Glutamatergic neuron (in vitro differentiated cells): ENCODE results near the gene CNRIP1. TPM values are rescaled to one million over a fixed set of nuclear protein-coding genes. Genes with fewer than 3 reads are reported as not detected.

Experiments
- DNase-seq: peaks from one replicate; pipeline ENCODE4 v3.0.0; 2022
- H3K27ac Mint-ChIP-seq: one replicate; pipeline ENCODE4 v1.8.0; 2020; ENCODE audit warnings: mild to moderate bottlenecking, mixed read lengths, inconsistent platforms; ENCODE audit not compliant: unreplicated experiment
- H3K27me3 Mint-ChIP-seq: one replicate; pipeline ENCODE4 v1.8.0; 2020; ENCODE audit warnings: mild to moderate bottlenecking, moderate library complexity, mixed read lengths, inconsistent platforms; ENCODE audit not compliant: unreplicated experiment
- H3K36me3 Mint-ChIP-seq: one replicate; pipeline ENCODE4 v1.8.0; 2020; ENCODE audit warnings: mild to moderate bottlenecking, mixed read lengths, inconsistent platforms; ENCODE audit not compliant: unreplicated experiment
- H3K4me1 Mint-ChIP-seq: one replicate; pipeline ENCODE4 v1.8.0; 2020; ENCODE audit warnings: mild to moderate bottlenecking, low read depth, mixed read lengths, inconsistent platforms; ENCODE audit not compliant: unreplicated experiment
- H3K4me3 Mint-ChIP-seq: one replicate; pipeline ENCODE4 v1.8.0; 2020; ENCODE audit warnings: mild to moderate bottlenecking, mixed read lengths, inconsistent platforms; ENCODE audit not compliant: unreplicated experiment
- H3K9me3 Mint-ChIP-seq: one replicate; pipeline ENCODE4 v1.8.0; 2020; ENCODE audit warnings: mild to moderate bottlenecking, moderate library complexity, mixed read lengths, inconsistent platforms; ENCODE audit not compliant: unreplicated experiment
- CTCF ChIP-seq: fragments of 200-600 bp; sonication (generic); IDR thresholded peaks from one replicate; pipeline ENCODE4 v1.5.0; 2021; ENCODE audit not compliant: partially characterized antibody, unreplicated experiment
- total RNA-seq: library from RNA; stranded (reverse); fragmentation: NEBNext Ultra II Directional; extraction: Animal tissue kit (Norgen Biotek cat#: 25700); gene quantifications from one replicate; pipeline ENCODE4 v1.2.1, GENCODE V29; 2021; ENCODE audit not compliant: unreplicated experiment

Gene CNRIP1
- total RNA-seq, 1 donor from 2014 or later: 28.0 TPM

GRCh38 chr2:68366083-68366560 lies 46.4 kb upstream of the CNRIP1 start:
- no peak overlapping the region for H3K4me3 Mint-ChIP-seq
- no peak overlapping the region for H3K27ac Mint-ChIP-seq
- no peaks in the 10 kb centered on the region for H3K27me3 Mint-ChIP-seq
- H3K36me3 Mint-ChIP-seq: no peaks in the 10 kb centered on the region
- no peaks in the 10 kb centered on the region for H3K9me3 Mint-ChIP-seq
- H3K4me1 Mint-ChIP-seq: peaks cover 6% of the 10 kb centered on the region
- TF ChIP-seq CTCF: no peak
- no peak for DNase-seq

- no peaks in the 10 kb centered on the region for H3K27me3 Mint-ChIP-seq
- H3K36me3 Mint-ChIP-seq: no peaks in the 10 kb centered on the region
- TF ChIP-seq CTCF: no peak
- H3K4me1 Mint-ChIP-seq: peaks cover 6% of the 10 kb centered on the region
- no peaks in the 10 kb centered on the region for H3K9me3 Mint-ChIP-seq
- H3K27ac Mint-ChIP-seq: no peak within 1 kb of the TSS
- DNase-seq: no peak
- no peak within 1 kb of the TSS for H3K4me3 Mint-ChIP-seq
Measured at GRCh38 chr2:68365087-68365486, 45.3 kb upstream of the CNRIP1 start, which contains the start of gene PLEK. PLEK (plus strand) TSS chr2:68365282; CDS start chr2:68365352, 70 bp downstream.

GRCh38 chr2:68363721-68364120 lies 44.0 kb upstream of the CNRIP1 start:
- TF ChIP-seq CTCF: no peak
- Mint-ChIP-seq H3K36me3 (no peaks in the 10 kb centered on the region), H3K9me3 (no peaks in the 10 kb centered on the region), H3K27me3 (no peaks in the 10 kb centered on the region), H3K27ac (no peak overlapping the region), H3K4me3 (no peak overlapping the region), H3K4me1 (peaks cover 5% of the 10 kb centered on the region)
- no peak for DNase-seq

GRCh38 chr2:68362749-68363148 lies 43.0 kb upstream of the CNRIP1 start:
- no peak for DNase-seq
- no peak for TF ChIP-seq CTCF
- H3K9me3 Mint-ChIP-seq: no peaks in the 10 kb centered on the region
- no peaks in the 10 kb centered on the region for H3K36me3 Mint-ChIP-seq
- no peaks in the 10 kb centered on the region for H3K4me1 Mint-ChIP-seq
- H3K27me3 Mint-ChIP-seq: no peaks in the 10 kb centered on the region
- H3K27ac Mint-ChIP-seq: no peak overlapping the region
- no peak overlapping the region for H3K4me3 Mint-ChIP-seq

GRCh38 chr2:68362069-68362468 lies 42.3 kb upstream of the CNRIP1 start:
- Mint-ChIP-seq H3K27ac (peak overlapping the region; percentile 35), H3K9me3 (no peaks in the 10 kb centered on the region), H3K27me3 (no peaks in the 10 kb centered on the region), H3K36me3 (no peaks in the 10 kb centered on the region), H3K4me1 (no peaks in the 10 kb centered on the region), H3K4me3 (no peak overlapping the region)
- peak; percentile 92 for TF ChIP-seq CTCF
- DNase-seq: peak; percentile 79
